ENCODE data around the gene SURF1. TPM values are rescaled to one million over a fixed set of nuclear protein-coding genes. Genes with fewer than 3 reads are reported as not detected.

Gene SURF1
- total and polyA plus RNA-seq, 9 of the 15 experiments (the other 6 are each of a cell fraction or from before 2014, with no cell fraction given), result 16.1 to 31.3 (median 20.9) TPM

GRCh38 chr9:133335924-133336811 lies 20.1 kb downstream of the SURF1 start, which contains the start of gene SURF6 (continued):
- TF ChIP-seq, protein P1, sequence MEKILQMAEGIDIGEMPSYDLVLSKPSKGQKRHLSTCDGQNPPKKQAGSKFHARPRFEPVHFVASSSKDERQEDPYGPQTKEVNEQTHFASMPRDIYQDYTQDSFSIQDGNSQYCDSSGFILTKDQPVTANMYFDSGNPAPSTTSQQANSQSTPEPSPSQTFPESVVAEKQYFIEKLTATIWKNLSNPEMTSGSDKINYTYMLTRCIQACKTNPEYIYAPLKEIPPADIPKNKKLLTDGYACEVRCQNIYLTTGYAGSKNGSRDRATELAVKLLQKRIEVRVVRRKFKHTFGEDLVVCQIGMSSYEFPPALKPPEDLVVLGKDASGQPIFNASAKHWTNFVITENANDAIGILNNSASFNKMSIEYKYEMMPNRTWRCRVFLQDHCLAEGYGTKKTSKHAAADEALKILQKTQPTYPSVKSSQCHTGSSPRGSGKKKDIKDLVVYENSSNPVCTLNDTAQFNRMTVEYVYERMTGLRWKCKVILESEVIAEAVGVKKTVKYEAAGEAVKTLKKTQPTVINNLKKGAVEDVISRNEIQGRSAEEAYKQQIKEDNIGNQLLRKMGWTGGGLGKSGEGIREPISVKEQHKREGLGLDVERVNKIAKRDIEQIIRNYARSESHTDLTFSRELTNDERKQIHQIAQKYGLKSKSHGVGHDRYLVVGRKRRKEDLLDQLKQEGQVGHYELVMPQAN (IDR thresholded peaks at IDR 0.05; ENCODE audit: borderline replicate concordance), result peak; percentile 84; the same call in 1 of the 2 replicates
- TF ChIP-seq HNRNPK (IDR thresholded peaks at IDR 0.05; ENCODE audit: low read depth, low read length, poor library complexity, severe bottlenecking) (peak; percentile 34), SMC3 (conservative IDR thresholded peaks at IDR 0.05; ENCODE audit: insufficient read depth, low read depth, low read length) (0 out of 2 replicates have a peak, but pooled peaks have one; percentile 16), FOXK1 (CRISPR knock-in tag; IDR thresholded peaks at IDR 0.05; ENCODE audit: borderline replicate concordance) (peak; percentile 41; the same call in 1 of the 2 replicates), USF1 (CRISPR knock-in tag; IDR thresholded peaks at IDR 0.05) (peak; percentile 76), ILF3 (IDR thresholded peaks at IDR 0.05; ENCODE audit: borderline replicate concordance) (no peak), HMG20A (CRISPR knock-in tag; conservative IDR thresholded peaks at IDR 0.05) (no peak), PYGO2 (tag; IDR thresholded peaks at IDR 0.05) (no peak), U2AF2 (optimal IDR thresholded peaks at IDR 0.05; ENCODE audit: low read depth, low read length) (no peak), TCF7 (IDR thresholded peaks at IDR 0.05; ENCODE audit: borderline replicate concordance) (no peak; the same call in 1 of the 2 replicates), KDM2B (CRISPR knock-in tag; IDR thresholded peaks at IDR 0.05) (no peak), STAT5B (CRISPR knock-in tag; IDR thresholded peaks at IDR 0.05) (no peak), MCM3 (IDR thresholded peaks at IDR 0.05) (no peak), FOXP1 (CRISPR knock-in tag; IDR thresholded peaks at IDR 0.05) (peak; percentile 94), SREBF1 (IDR thresholded peaks at IDR 0.05; ENCODE audit: borderline replicate concordance, low read depth, low read length) (no peak), CHD1 (IDR thresholded peaks at IDR 0.05; ENCODE audit: low read length) (no peak), SFPQ (IDR thresholded peaks at IDR 0.05; ENCODE audit: low read depth, low read length) (no peak), ZBTB2 (IDR thresholded peaks at IDR 0.05) (no peak)
- TF ChIP-seq, protein P2, sequence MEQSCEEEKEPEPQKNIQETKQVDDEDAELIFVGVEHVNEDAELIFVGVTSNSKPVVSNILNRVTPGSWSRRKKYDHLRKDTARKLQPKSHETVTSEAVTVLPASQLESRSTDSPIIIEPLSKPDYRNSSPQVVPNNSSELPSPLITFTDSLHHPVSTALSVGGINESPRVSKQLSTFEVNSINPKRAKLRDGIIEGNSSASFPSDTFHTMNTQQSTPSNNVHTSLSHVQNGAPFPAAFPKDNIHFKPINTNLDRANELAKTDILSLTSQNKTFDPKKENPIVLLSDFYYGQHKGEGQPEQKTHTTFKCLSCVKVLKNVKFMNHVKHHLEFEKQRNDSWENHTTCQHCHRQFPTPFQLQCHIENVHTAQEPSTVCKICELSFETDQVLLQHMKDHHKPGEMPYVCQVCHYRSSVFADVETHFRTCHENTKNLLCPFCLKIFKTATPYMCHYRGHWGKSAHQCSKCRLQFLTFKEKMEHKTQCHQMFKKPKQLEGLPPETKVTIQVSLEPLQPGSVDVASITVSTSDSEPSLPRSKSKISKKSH (CRISPR knock-in tag; IDR thresholded peaks at IDR 0.05), result no peak
